ENCODE measurements around the gene C2CD2. TPM values are rescaled to one million over a fixed set of nuclear protein-coding genes. Genes with fewer than 3 reads are reported as not detected.

Gene C2CD2
- total RNA-seq, 2 experiments from 2014 or later: 3.9 to 4.0 TPM

- CTCF ChIA-PET: interaction anchor here (1.2 kb wide), 1 partner anchor 45 kb away, joined by 5 read pairs; no protein-coding TSS in a partner anchor
- POLR2A ChIA-PET: no interaction called here
These were observed 114.3 kb downstream of the C2CD2 start for GRCh38 chr21:41839387-41840000.

DNA sequence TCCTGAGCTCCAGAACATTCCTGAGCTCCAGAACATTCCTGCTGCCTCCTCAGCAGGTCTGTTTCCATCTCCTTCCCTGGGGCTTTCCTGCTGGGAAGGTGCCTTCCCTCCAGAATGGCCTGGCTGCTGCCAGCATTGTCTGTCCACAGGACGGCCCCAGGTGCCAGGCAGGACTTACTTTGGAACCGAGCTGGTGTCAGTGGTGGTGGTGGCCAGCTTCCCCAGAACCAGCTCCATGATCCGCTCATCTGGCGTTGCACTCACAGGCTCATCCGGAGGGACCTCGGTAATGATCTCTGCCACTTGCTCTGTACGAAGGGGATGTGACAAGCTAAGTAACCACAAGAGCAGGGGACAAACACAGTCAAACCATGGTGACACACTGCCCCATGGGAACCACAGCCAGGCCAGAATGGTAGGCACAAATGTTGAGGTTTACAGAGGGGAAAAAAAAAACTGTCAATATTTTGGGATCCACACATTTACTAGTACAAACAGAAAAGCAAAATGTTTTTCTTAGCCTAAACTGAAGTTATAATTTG, 116.0 kb downstream of the C2CD2 start:
- ChIA-PET CTCF (interaction anchor here (0.9 kb wide), 1 partner anchor 280 kb away, joined by 4 read pairs; no protein-coding TSS in a partner anchor), POLR2A (no interaction called here)

GRCh38 chr21:41836166-41837015, 117.4 kb downstream of the C2CD2 start:
- CTCF ChIA-PET: interaction anchor here (1.1 kb wide), 1 partner anchor 281 kb away, joined by 3 read pairs; no protein-coding TSS in a partner anchor
- POLR2A ChIA-PET: no interaction called here

- CTCF ChIA-PET: interaction anchor here (1.1 kb wide), 1 partner anchor 281 kb away, joined by 3 read pairs; no protein-coding TSS in a partner anchor
- POLR2A ChIA-PET: no interaction called here
These were observed 118.1 kb downstream of the C2CD2 start for GRCh38 chr21:41835711-41836154.

Other genes starting within 250 kb of the C2CD2 start
- under 1 TPM; 0.08 to 0.21 TPM for gene RIPK4, start 187.0 kb downstream of the C2CD2 start, total RNA-seq
- gene PRDM15, start 74.7 kb downstream of the C2CD2 start, total RNA-seq: 10 to 100 TPM; 12.2 to 13.0 TPM
- 10 to 100 TPM; 34.1 to 37.8 TPM for gene ZBTB21, start 56.3 kb upstream of the C2CD2 start, total RNA-seq
- not detected for gene UMODL1, start 117.3 kb upstream of the C2CD2 start, total RNA-seq